ENCODE measurements around the gene SCN3B. TPM values are rescaled to one million over a fixed set of nuclear protein-coding genes. Genes with fewer than 3 reads are reported as not detected.

Gene SCN3B
- total RNA-seq, 1 experiment from 2014 or later = 0.77 TPM

DNA sequence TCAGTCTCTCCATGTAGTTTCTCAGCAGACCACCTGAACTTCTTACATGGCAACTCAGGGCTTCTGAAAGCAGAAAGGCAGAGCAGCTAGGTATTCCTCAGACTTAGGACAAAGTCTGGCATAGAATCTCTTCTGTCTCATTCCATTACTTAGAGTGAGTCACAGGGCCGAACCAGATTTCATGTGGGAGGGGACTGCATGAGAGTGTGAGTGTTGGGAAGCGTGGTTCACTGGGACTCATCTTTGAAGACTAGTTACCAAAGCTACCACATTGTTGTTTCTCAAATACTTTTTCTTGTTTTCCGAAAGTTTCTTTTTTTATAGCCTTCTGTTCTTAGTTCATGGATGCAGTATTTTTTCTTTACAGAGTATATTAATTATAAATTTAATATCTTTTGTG, 36.1 kb upstream of the SCN3B start:
- Histone ChIP-seq H3K23me2 (ENCODE audit: insufficient read length, low read depth, low read length, poor library complexity, severe bottlenecking) (no peaks in the 10 kb centered on the region), H3K79me1 (ENCODE audit: insufficient read depth, low read depth, low read length, poor library complexity, severe bottlenecking) (no peaks in the 10 kb centered on the region), H2BK5ac (ENCODE audit: insufficient read length, low read length) (no peak overlapping the region), H4K8ac (replicated peaks; ENCODE audit: insufficient read length, low read depth, low read length) (no peak overlapping the region), H3K18ac (ENCODE audit: insufficient read length, low read depth, low read length) (no peak overlapping the region), H4K5ac (ENCODE audit: insufficient read length, low read depth, low read length) (no peak overlapping the region), H3K4me1 (ENCODE audit: insufficient read depth, low read length) (no peaks in the 10 kb centered on the region), H3K27me3 (ENCODE audit: insufficient read depth, low read length) (no peaks in the 10 kb centered on the region), H4K91ac (ENCODE audit: insufficient read length, low read depth, low read length) (no peak overlapping the region), H2BK15ac (ENCODE audit: low read depth, low read length) (no peak overlapping the region), H3K79me2 (ENCODE audit: insufficient read depth, low read length) (no peaks in the 10 kb centered on the region), H2AK5ac (ENCODE audit: insufficient read length, low read length) (no peak overlapping the region), H4K20me1 (ENCODE audit: control insufficient read depth, insufficient read depth, insufficient read length) (no peaks in the 10 kb centered on the region), H3K4me2 (ENCODE audit: insufficient read depth, insufficient read length, low read length) (no peak overlapping the region), H3K23ac (ENCODE audit: insufficient read length, low read depth, low read length) (no peak overlapping the region), H3K9ac (ENCODE audit: extremely low read depth, insufficient read length, low read length) (no peak overlapping the region), H3T11ph (ENCODE audit: low read length) (no peak overlapping the region), H2AFZ (ENCODE audit: low read length) (no peak overlapping the region), H2BK20ac (ENCODE audit: low read depth, low read length, poor library complexity, severe bottlenecking) (no peak overlapping the region), H3K4ac (ENCODE audit: low read depth, low read length) (no peak overlapping the region), H2BK12ac (ENCODE audit: insufficient read length, low read depth, low read length) (no peak overlapping the region), H3K56ac (ENCODE audit: insufficient read length, low read depth, low read length) (no peak overlapping the region), H3K14ac (ENCODE audit: insufficient read depth, low read length) (no peak overlapping the region), H2BK120ac (ENCODE audit: low read depth, low read length, poor library complexity, severe bottlenecking) (no peak overlapping the region), H3K27ac (ENCODE audit: insufficient read length, low read depth, low read length) (no peak overlapping the region), H3K9me3 (ENCODE audit: control insufficient read depth, low read depth, low read length) (no peaks in the 10 kb centered on the region)
- WGBS (ENCODE audit: extremely low coverage, insufficient read length, low lambda C conversion rate) = no CpG with 5 or more reads among the region's 3 CpGs
- 0 out of 4 replicates have a peak, but pooled peaks cover 0 to 3% of the 10 kb centered on the region in 2 experiments for H3K4me1 Mint-ChIP-seq
- peak overlapping the region in 1 of 3 experiments; percentile 38; a peak in 1 of 7 replicates for H3K27ac Mint-ChIP-seq
- no peak overlapping the region for H3K4me3 Mint-ChIP-seq
- DNase-seq = no peak
- TF ChIP-seq, protein P1, sequence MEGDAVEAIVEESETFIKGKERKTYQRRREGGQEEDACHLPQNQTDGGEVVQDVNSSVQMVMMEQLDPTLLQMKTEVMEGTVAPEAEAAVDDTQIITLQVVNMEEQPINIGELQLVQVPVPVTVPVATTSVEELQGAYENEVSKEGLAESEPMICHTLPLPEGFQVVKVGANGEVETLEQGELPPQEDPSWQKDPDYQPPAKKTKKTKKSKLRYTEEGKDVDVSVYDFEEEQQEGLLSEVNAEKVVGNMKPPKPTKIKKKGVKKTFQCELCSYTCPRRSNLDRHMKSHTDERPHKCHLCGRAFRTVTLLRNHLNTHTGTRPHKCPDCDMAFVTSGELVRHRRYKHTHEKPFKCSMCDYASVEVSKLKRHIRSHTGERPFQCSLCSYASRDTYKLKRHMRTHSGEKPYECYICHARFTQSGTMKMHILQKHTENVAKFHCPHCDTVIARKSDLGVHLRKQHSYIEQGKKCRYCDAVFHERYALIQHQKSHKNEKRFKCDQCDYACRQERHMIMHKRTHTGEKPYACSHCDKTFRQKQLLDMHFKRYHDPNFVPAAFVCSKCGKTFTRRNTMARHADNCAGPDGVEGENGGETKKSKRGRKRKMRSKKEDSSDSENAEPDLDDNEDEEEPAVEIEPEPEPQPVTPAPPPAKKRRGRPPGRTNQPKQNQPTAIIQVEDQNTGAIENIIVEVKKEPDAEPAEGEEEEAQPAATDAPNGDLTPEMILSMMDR (conservative IDR thresholded peaks at IDR 0.05) = no peak
- no peaks in the 10 kb centered on the region for H3K9me3 Mint-ChIP-seq
- no peaks in the 10 kb centered on the region for H3K36me3 Mint-ChIP-seq (ENCODE audit: insufficient read depth in 1 of 3, low read depth in 3 of 3)
- H3K27me3 Mint-ChIP-seq (ENCODE audit: low read depth) = peaks cover 3% of the 10 kb centered on the region

All from H9 (cell line).